Activated CD4-positive, alpha-beta T cell treated with anti-CD3 and anti-CD28 coated beads, Interleukin-2, amount 10 ng/mL, durations not matched to agents 7 days and 5 days (primary cell): ENCODE results near the gene CYP1A1. TPM values are rescaled to one million over a fixed set of nuclear protein-coding genes. Genes with fewer than 3 reads are reported as not detected.

Experiments used
- CTCF ChIA-PET: fragments of 350-600 bp; sonication (Branson Sonifier 250); formaldehyde crosslinking; loops from one replicate; lab custom pipeline; 2021; ENCODE audit warnings: antibody characterized with exemption; lab: Charles Lee
- POLR2A ChIA-PET: fragments of 350-600 bp; sonication (Branson Sonifier 250); formaldehyde crosslinking; loops from one replicate; lab custom pipeline; 2021; ENCODE audit warnings: antibody characterized with exemption; lab: Charles Lee
- DNase-seq: peaks from one replicate; pipeline ENCODE4 v3.0.0-alpha.2; 2020
- H3K27ac Mint-ChIP-seq: one replicate; pipeline ENCODE4 v1.8.0; 2021; ENCODE audit warnings: mild to moderate bottlenecking, moderate library complexity, mixed read lengths
- H3K27me3 Mint-ChIP-seq: one replicate; pipeline ENCODE4 v1.8.0; 2021; ENCODE audit warnings: mixed read lengths
- H3K36me3 Mint-ChIP-seq: one replicate; pipeline ENCODE4 v1.8.0; 2021; ENCODE audit warnings: low read depth, mixed read lengths
- H3K4me1 Mint-ChIP-seq: one replicate; pipeline ENCODE4 v1.8.0; 2021; ENCODE audit warnings: mixed read lengths
- H3K4me3 Mint-ChIP-seq: one replicate; pipeline ENCODE4 v1.8.0; 2021; ENCODE audit warnings: mild to moderate bottlenecking, moderate library complexity, mixed read lengths
- H3K9me3 Mint-ChIP-seq: one replicate; pipeline ENCODE4 v1.8.0; 2021; ENCODE audit warnings: mixed read lengths
- total RNA-seq, 2 experiments: library from RNA; stranded (reverse); gene quantifications; one replicate each; pipeline ENCODE4 v1.2.3, GENCODE V29; 2021

Gene CYP1A1
- total RNA-seq, 2 experiments from 2014 or later, result 2.2 to 2.9 TPM

- no peak overlapping the region for H3K27ac Mint-ChIP-seq
- no peak overlapping the region for H3K4me3 Mint-ChIP-seq
- POLR2A ChIA-PET, result no interaction called here
- peaks cover 17% of the 10 kb centered on the region for H3K36me3 Mint-ChIP-seq
- no peaks in the 10 kb centered on the region for H3K4me1 Mint-ChIP-seq
- H3K27me3 Mint-ChIP-seq, result no peaks in the 10 kb centered on the region
- CTCF ChIA-PET, result interaction anchor here (0.6 to 1.0 kb wide), 3 partner anchors 12 to 621 kb away, joined by 3 to 5 read pairs (median 4); no protein-coding TSS in a partner anchor
- H3K9me3 Mint-ChIP-seq, result no peaks in the 10 kb centered on the region
- no peak for DNase-seq
Observed at GRCh38 chr15:74669627-74670026, 55.7 kb downstream of the CYP1A1 start.

Other genes starting within 250 kb of the CYP1A1 start
- 10 to 100 TPM; 28.3 to 29.0 TPM for gene ARID3B, start 184.3 kb downstream of the CYP1A1 start, total RNA-seq
- 100 to 1,000 TPM; 126 to 134 TPM for gene CLK3, start 109.7 kb downstream of the CYP1A1 start, total RNA-seq
- gene EDC3, start 29.5 kb downstream of the CYP1A1 start, total RNA-seq, result 10 to 100 TPM; 34.9 to 41.1 TPM
- not detected for gene CYP1A2, start 23.3 kb upstream of the CYP1A1 start, total RNA-seq
- 100 to 1,000 TPM; 315 to 348 TPM for gene CSK, start 56.6 kb upstream of the CYP1A1 start, total RNA-seq
- gene LMAN1L, start 87.3 kb upstream of the CYP1A1 start, total RNA-seq, result under 1 TPM; 0.87 to 0.92 TPM
- under 1 TPM; 0.12 to 0.19 TPM for gene CPLX3, start 101.1 kb upstream of the CYP1A1 start, total RNA-seq
- 10 to 100 TPM; 56.6 to 66.4 TPM for gene ULK3, start 117.6 kb upstream of the CYP1A1 start, total RNA-seq
- 100 to 1,000 TPM; 126 to 128 TPM for gene SCAMP2, start 147.8 kb upstream of the CYP1A1 start, total RNA-seq
- 10 to 100 TPM; 58.1 to 64.1 TPM for gene MPI, start 164.5 kb upstream of the CYP1A1 start, total RNA-seq
- gene FAM219B, start 181.3 kb upstream of the CYP1A1 start, total RNA-seq, result 10 to 100 TPM; 65.8 to 68.2 TPM
- 100 to 1,000 TPM; 236 to 239 TPM for gene COX5A, start 212.5 kb upstream of the CYP1A1 start, total RNA-seq
- gene RPP25, start 231.2 kb upstream of the CYP1A1 start, total RNA-seq, result 1 to 10 TPM; 6.4 TPM